T47D (cell line): ENCODE data around the gene GOLGA5.
"Not testable (repeated sequence)": the region's sequence is repeated elsewhere in the genome, so short reads cannot be mapped to it uniquely, and the experiment has no call there.

Source experiments
- DNase-seq, 2 experiments: peaks; one replicate each; pipeline versions ENCODE4 v3.0.0 to v3.0.0-alpha.2; 2011 to 2012; ENCODE audit warnings: low read depth in 1 of 2, low spot score in 1 of 2
- JUND ChIP-seq: IDR thresholded peaks from 2 replicates; pipeline ENCODE4 v1.6.1; 2012; ENCODE audit warnings: low read depth
- in situ Hi-C: cut with HindIII; loops from 2 replicates; pipeline ENCODE4 v1.10.0; 2016; ENCODE audit warnings: low sequenced_read_pairs, low pct_unique_long_range_greater_than_20kb

GOLGA5 gene

GRCh38 chr14:92819011-92819597 lies 25.0 kb downstream of the GOLGA5 start:
- no peak for DNase-seq
- TF ChIP-seq JUND: no peak
- in situ Hi-C loops: no loop called here

- DNase-seq, in situ Hi-C loops: not testable (repeated sequence)
Observed at GRCh38 chr14:92819680-92820535, 25.8 kb downstream of the GOLGA5 start.

GRCh38 chr14:92820536-92820840 lies 26.4 kb downstream of the GOLGA5 start:
- DNase-seq, in situ Hi-C loops: not testable (repeated sequence)

GRCh38 chr14:92830902-92831301 lies 36.8 kb downstream of the GOLGA5 start:
- no peak for TF ChIP-seq JUND
- in situ Hi-C loops: no loop called here
- no peak for DNase-seq

GRCh38 chr14:92832137-92832700 lies 38.1 kb downstream of the GOLGA5 start:
- no peak for TF ChIP-seq JUND
- DNase-seq: no peak
- in situ Hi-C loops: no loop called here

- TF ChIP-seq JUND: no peak
- no peak for DNase-seq
- in situ Hi-C loops: no loop called here
Observed at GRCh38 chr14:92841930-92842329, 47.8 kb downstream of the GOLGA5 start.

GRCh38 chr14:92844204-92844603 lies 50.1 kb downstream of the GOLGA5 start:
- TF ChIP-seq JUND: no peak
- no peak for DNase-seq
- in situ Hi-C loops: no loop called here

- DNase-seq: no peak
- in situ Hi-C loops: no loop called here
- no peak for TF ChIP-seq JUND
Observed at GRCh38 chr14:92846162-92846897, 52.2 kb downstream of the GOLGA5 start.

GRCh38 chr14:92847278-92847677 lies 53.2 kb downstream of the GOLGA5 start:
- TF ChIP-seq JUND: no peak
- in situ Hi-C loops: no loop called here
- no peak for DNase-seq

- in situ Hi-C loops: no loop called here
- no peak for TF ChIP-seq JUND
- DNase-seq: no peak
Observed at GRCh38 chr14:92847749-92848148, 53.6 kb downstream of the GOLGA5 start.

- DNase-seq: no peak
- TF ChIP-seq JUND: no peak
- in situ Hi-C loops: no loop called here
Observed at GRCh38 chr14:92848887-92849286, 54.8 kb downstream of the GOLGA5 start.

GRCh38 chr14:92850492-92850891 lies 56.4 kb downstream of the GOLGA5 start:
- in situ Hi-C loops: no loop called here
- TF ChIP-seq JUND: no peak
- DNase-seq: peak in 1 of 2 experiments; percentile 14

- DNase-seq, in situ Hi-C loops: not testable (repeated sequence)
Observed at GRCh38 chr14:92853136-92853535, 59.0 kb downstream of the GOLGA5 start.
